Psoas muscle (tissue), 8 donors: Measurements from ENCODE around the gene ECHDC3. TPM values are rescaled to one million over a fixed set of nuclear protein-coding genes. Genes with fewer than 3 reads are reported as not detected.

ENCODE experiments used
- ATAC-seq, 4 donors: fragments of 200-7000 bp; cut with Tn5 transposase; one replicate each; pipeline ENCODE4 v1.9.1; 2020; ENCODE audit warnings: moderate library complexity in 3 of 4, mild to moderate bottlenecking in 2 of 4
- DNase-seq, 2 donors: peaks; one replicate each; pipeline ENCODE4 v3.0.0-alpha.2; 2020
- H3K27ac ChIP-seq: fragments of 200-600 bp; one replicate; pipeline ENCODE4 v1.8.0; 2022
- H3K27me3 ChIP-seq, 3 donors: fragments of 200-600 bp in 1 of 3; one replicate each; pipeline versions ENCODE4 v1.6.1 to v1.8.0; 2013 to 2022; ENCODE audit warnings: low read length in 2 of 3, mild to moderate bottlenecking in 2 of 3, moderate library complexity in 1 of 3; ENCODE audit not compliant: insufficient read depth in 3 of 3
- H3K36me3 ChIP-seq, 2 donors: fragments of 200-600 bp in 1 of 2; one replicate each; pipeline versions ENCODE4 v1.6.1 to v1.8.0; 2013 to 2022; ENCODE audit warnings: low read depth in 1 of 2, mild to moderate bottlenecking in 1 of 2, moderate library complexity in 1 of 2; ENCODE audit not compliant: insufficient read depth in 1 of 2
- H3K4me1 ChIP-seq: fragments of 200-600 bp; one replicate; pipeline ENCODE4 v1.8.0; 2022
- H3K4me3 ChIP-seq: fragments of 200-600 bp; one replicate; pipeline ENCODE4 v1.8.0; 2022; ENCODE audit warnings: mild to moderate bottlenecking
- H3K9me3 ChIP-seq: fragments of 200-600 bp; one replicate; pipeline ENCODE4 v1.8.0; 2022
- CTCF ChIP-seq: fragments of 200-600 bp; IDR thresholded peaks from one replicate; pipeline ENCODE4 v1.8.0; 2022; ENCODE audit warnings: antibody characterized with exemption
- WGBS, 3 donors: extraction: QIAGEN DNeasy Blood & Tissue Kit; methylation state at CpG; one replicate each; pipeline versions ENCODE4 v1.1.6 to v1.1.7; 2013; 5-methylcytosine and 5-hydroxymethylcytosine counted together
- intact Hi-C, 2 donors: fragments of 100-400 bp; cut with DNase I; formaldehyde crosslinking; loops; one replicate each; pipeline versions ENCODE4 v1.11.0 to v1.14.2; 2022
- polyA plus RNA-seq, 3 donors: library from polyadenylated mRNA; stranded (reverse); fragments of 200-250 nt; gene quantifications; one replicate each; pipeline ENCODE4 v1.2.3, GENCODE V29; 2013
- total RNA-seq, 4 donors: library from RNA; stranded (reverse); fragmentation: NEBNext Ultra II Directional in 2 of 4; extraction: Animal tissue kit (Norgen Biotek cat#: 25700) in 2 of 4; gene quantifications; one replicate each; pipeline versions ENCODE4 v1.2.1 to v1.2.4, GENCODE V29; 2021 to 2023
- donor health status: healthy with polysubstance abuse.
- donor health status: DM: no; HTN: no; CAD: no; lungs with moderate emphysema.
- donor health status: Bipolar disorder and iron deficiency.
- donor health status: healthy.
- donor health status: DM: yes; HTN: yes; CAD: no.
- donor health status: DM: no; HTN: no; CAD: no.
- donor health status: DM: no; HTN: no; CAD: no.
- donor health status: DM: yes; HTN: yes; CAD: no.

ECHDC3 gene
- total and polyA plus RNA-seq, 7 donors, result 39.9 to 146 (median 66.9) TPM

DNA sequence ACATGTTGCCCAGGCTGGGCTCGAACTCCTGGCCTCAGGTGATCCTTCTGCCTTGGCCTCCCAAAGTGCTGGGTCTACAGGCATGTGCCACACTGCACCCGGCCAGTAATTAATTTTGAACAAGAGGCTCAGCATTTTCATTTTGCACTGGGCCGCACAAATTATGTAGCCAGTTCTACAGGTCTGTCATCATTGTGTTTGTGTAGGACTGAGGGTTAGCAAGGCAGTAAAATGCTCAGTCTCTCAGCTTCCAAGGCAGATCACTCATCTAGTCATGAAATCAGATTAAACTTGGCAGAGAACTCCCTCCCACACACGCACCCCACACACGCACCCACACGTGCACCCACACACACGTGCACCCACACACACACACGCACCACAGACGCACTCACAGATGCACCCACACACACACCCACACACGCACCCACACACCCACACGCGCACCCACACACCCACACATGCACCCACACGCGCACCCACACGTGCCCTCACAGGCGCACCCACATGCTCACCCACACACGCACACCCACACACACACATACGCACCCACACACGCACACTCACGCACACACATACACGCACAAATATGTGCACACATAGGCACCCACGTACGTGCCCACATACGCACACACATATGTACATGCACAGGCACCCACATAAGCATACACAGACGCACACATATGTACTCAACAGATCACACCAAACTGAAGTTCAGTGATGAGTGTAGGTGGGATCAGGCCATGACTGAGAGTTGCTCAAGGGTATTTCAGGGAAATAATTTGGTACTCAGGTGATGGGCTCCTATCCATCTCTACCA is 53.1 kb downstream of the ECHDC3 start:
- no peak overlapping the region for H3K27ac ChIP-seq
- ATAC-seq (no peak), DNase-seq (no peak)
- WGBS, 3 donors, result 93 to 95% (median 94%) methylated on average over 25 of the region's 25 CpGs
- intact Hi-C loops, result no loop called here
- no peaks in the 10 kb centered on the region for H3K36me3 ChIP-seq
- no peaks in the 10 kb centered on the region for H3K27me3 ChIP-seq
- no peaks in the 10 kb centered on the region for H3K4me1 ChIP-seq
- H3K4me3 ChIP-seq, result no peak overlapping the region
- H3K9me3 ChIP-seq, result no peaks in the 10 kb centered on the region
- TF ChIP-seq CTCF, result no peak

- Histone ChIP-seq H3K9me3 (no peaks in the 10 kb centered on the region), H3K4me1 (no peaks in the 10 kb centered on the region), H3K27me3 (no peaks in the 10 kb centered on the region), H3K36me3 (no peaks in the 10 kb centered on the region), H3K27ac (no peak overlapping the region), H3K4me3 (no peak overlapping the region)
- 29 to 37% (median 31%) methylated on average over 2 of the region's 2 CpGs for WGBS, 3 donors
- DNase-seq (no peak), ATAC-seq (no peak)
- intact Hi-C loops, result no loop called here
- no peak for TF ChIP-seq CTCF
Observed at GRCh38 chr10:11796474-11796873, 54.3 kb downstream of the ECHDC3 start.

DNA sequence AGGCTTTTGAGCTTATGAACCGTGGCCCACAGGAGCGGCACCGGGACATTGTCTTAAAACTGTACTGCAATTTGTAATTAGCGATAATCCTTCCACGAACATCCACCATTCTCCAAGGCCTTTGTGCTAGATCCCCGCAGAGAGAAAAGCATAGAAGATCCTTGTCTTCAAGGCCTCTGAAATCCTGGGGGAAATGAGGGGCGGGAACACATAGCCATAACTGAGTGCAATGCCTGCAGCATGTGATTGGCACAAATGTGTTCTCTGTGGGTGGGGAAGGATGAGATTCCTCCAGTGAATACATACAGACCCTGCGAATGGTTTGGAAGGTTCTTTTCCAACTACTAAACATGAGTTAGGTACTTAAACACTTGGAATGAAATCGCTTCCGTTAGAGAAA is 55.1 kb downstream of the ECHDC3 start:
- intact Hi-C loops, result no loop called here
- no peak for TF ChIP-seq CTCF
- Histone ChIP-seq H3K36me3 (no peaks in the 10 kb centered on the region), H3K4me1 (no peaks in the 10 kb centered on the region), H3K27ac (no peak overlapping the region), H3K9me3 (no peaks in the 10 kb centered on the region), H3K4me3 (no peak overlapping the region), H3K27me3 (no peaks in the 10 kb centered on the region)
- ATAC-seq, result no peak
- DNase-seq, result no peak
- 91 to 93% (median 92%) methylated on average over 10 of the region's 10 CpGs for WGBS, 3 donors

DNA sequence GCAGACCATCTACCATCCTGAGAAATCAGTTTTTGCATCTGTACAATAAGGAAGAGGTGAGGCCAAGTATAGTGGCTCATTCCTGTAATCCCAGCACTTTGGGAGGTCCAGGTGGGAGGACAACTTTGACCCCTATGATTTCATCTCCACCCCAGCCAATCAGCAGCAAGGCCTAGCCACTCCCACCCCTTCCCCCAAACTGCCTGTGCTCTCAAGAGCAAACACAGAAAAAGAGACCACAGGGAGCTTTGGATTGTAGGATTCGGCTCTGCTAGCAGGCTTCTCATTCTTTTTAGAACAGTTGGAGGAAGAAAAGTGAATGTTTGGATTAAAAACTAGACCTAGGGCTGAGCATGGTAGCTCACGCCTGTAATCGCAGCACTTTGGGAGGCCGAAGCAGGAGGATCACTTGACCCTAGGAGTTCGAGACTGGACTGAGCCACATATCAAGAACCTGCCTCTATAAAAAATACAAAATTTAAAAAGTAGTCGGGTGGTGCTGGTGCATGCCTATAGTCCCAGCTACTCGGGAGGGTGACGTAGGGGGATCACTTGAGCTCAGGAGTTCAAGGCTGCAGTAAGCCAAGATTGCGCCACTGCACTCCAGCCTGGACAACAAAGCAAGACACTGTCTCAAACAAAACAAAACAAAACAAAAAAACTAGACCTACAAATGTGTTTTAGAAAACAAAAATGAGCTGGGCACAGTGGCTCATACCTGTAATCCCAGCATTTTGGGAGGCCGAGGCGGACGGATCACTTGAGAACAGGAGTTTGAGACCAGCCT is 55.9 kb downstream of the ECHDC3 start:
- H3K4me1 ChIP-seq, result no peaks in the 10 kb centered on the region
- TF ChIP-seq CTCF, result no peak
- WGBS, 3 donors, result 87 to 93% (median 92%) methylated on average over 12 of the region's 12 CpGs
- H3K9me3 ChIP-seq, result no peaks in the 10 kb centered on the region
- H3K27ac ChIP-seq, result no peak overlapping the region
- intact Hi-C loops, result no loop called here
- DNase-seq, result no peak
- no peak for ATAC-seq
- no peaks in the 10 kb centered on the region for H3K36me3 ChIP-seq
- H3K27me3 ChIP-seq, result no peaks in the 10 kb centered on the region
- H3K4me3 ChIP-seq, result no peak overlapping the region
